Measurements from ENCODE around the gene NF2.

DNA sequence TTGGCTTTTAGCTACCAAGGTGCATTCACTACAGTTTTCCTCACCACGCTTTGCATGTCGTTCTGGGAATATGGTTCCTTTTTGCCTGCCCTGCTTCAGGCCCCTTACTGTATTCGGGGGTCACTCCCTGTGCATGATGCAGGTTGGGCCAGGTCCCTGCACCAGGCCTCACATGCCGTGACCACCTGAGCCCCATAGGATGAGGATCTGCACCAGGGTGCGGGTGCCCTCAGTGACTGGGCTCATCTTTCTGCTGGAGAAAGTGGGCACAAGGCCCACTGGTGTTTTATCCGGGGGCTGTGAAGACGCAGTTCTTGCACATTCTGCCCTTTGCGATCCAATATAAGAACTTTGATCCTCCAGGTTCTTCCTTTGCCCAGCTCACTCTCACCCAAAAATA, 70.7 kb downstream of the NF2 start:
- TF ChIP-seq, protein P1, sequence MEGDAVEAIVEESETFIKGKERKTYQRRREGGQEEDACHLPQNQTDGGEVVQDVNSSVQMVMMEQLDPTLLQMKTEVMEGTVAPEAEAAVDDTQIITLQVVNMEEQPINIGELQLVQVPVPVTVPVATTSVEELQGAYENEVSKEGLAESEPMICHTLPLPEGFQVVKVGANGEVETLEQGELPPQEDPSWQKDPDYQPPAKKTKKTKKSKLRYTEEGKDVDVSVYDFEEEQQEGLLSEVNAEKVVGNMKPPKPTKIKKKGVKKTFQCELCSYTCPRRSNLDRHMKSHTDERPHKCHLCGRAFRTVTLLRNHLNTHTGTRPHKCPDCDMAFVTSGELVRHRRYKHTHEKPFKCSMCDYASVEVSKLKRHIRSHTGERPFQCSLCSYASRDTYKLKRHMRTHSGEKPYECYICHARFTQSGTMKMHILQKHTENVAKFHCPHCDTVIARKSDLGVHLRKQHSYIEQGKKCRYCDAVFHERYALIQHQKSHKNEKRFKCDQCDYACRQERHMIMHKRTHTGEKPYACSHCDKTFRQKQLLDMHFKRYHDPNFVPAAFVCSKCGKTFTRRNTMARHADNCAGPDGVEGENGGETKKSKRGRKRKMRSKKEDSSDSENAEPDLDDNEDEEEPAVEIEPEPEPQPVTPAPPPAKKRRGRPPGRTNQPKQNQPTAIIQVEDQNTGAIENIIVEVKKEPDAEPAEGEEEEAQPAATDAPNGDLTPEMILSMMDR (IDR thresholded peaks at IDR 0.05) = no peak
- no peak for TF ChIP-seq POLR2A (IDR thresholded peaks at IDR 0.05)
